ENCODE data around the gene HIRA.

The HIRA gene

GRCh38 chr22:19443544-19444211, 12.1 kb upstream of the HIRA start:
- no peak for TF ChIP-seq EZH2 (IDR thresholded peaks at IDR 0.05; ENCODE audit: borderline replicate concordance, low read depth, low read length, severe bottlenecking)
- no peak for TF ChIP-seq CTCF (IDR thresholded peaks at IDR 0.05; ENCODE audit: borderline replicate concordance, extremely low read depth, low read length, poor library complexity, severe bottlenecking)
- H3K27me3 ChIP-seq (ENCODE audit: insufficient read depth, low read length, poor library complexity), result no peaks in the 10 kb centered on the region
- H3K36me3 ChIP-seq (ENCODE audit: insufficient read depth, low read length), result peaks cover 58% of the 10 kb centered on the region
- no peak overlapping the region for H3K9ac ChIP-seq (ENCODE audit: low read depth, low read length)
- DNase-seq (no peak), ATAC-seq (ENCODE audit: insufficient read depth, low read depth) (no peak)
- peaks cover 89% of the 10 kb centered on the region for H3K79me2 ChIP-seq (ENCODE audit: insufficient read depth, low read length)
- H3K27ac ChIP-seq (ENCODE audit: low read length), result no peak overlapping the region
- H3K4me1 ChIP-seq (ENCODE audit: insufficient read depth, low read length), result peaks cover 41% of the 10 kb centered on the region
- H4K20me1 ChIP-seq (ENCODE audit: insufficient read depth, low read length), result peaks cover 36% of the 10 kb centered on the region
- no peaks in the 10 kb centered on the region for H3K9me3 ChIP-seq (ENCODE audit: insufficient read depth, low read length, severe bottlenecking)
- no peak overlapping the region for H2AFZ ChIP-seq (ENCODE audit: low read depth, low read length)
- H3K4me3 ChIP-seq (ENCODE audit: low read depth in 1 of 2, low read length in 2 of 2), result no peak overlapping the region
- H3K4me2 ChIP-seq (ENCODE audit: insufficient read depth, low read length), result peak overlapping the region; percentile 29

- Histone ChIP-seq H3K36me3 (ENCODE audit: insufficient read depth, low read length) (peaks cover 54% of the 10 kb centered on the region), H3K79me2 (ENCODE audit: insufficient read depth, low read length) (peaks cover 84% of the 10 kb centered on the region), H3K27ac (ENCODE audit: low read length) (no peak overlapping the region), H3K9me3 (ENCODE audit: insufficient read depth, low read length, severe bottlenecking) (no peaks in the 10 kb centered on the region), H2AFZ (ENCODE audit: low read depth, low read length) (no peak overlapping the region), H4K20me1 (ENCODE audit: insufficient read depth, low read length) (peaks cover 42% of the 10 kb centered on the region), H3K4me2 (ENCODE audit: insufficient read depth, low read length) (no peak overlapping the region), H3K27me3 (ENCODE audit: insufficient read depth, low read length, poor library complexity) (no peaks in the 10 kb centered on the region), H3K9ac (ENCODE audit: low read depth, low read length) (no peak overlapping the region), H3K4me1 (ENCODE audit: insufficient read depth, low read length) (peaks cover 34% of the 10 kb centered on the region), H3K4me3 (ENCODE audit: low read depth in 1 of 2, low read length in 2 of 2) (no peak overlapping the region)
- TF ChIP-seq CTCF (IDR thresholded peaks at IDR 0.05; ENCODE audit: borderline replicate concordance, extremely low read depth, low read length, poor library complexity, severe bottlenecking), result no peak
- TF ChIP-seq EZH2 (IDR thresholded peaks at IDR 0.05; ENCODE audit: borderline replicate concordance, low read depth, low read length, severe bottlenecking), result no peak
- ATAC-seq (ENCODE audit: insufficient read depth, low read depth) (no peak), DNase-seq (no peak)
These were observed 10.6 kb upstream of the HIRA start for GRCh38 chr22:19442166-19442565.

GRCh38 chr22:19440411-19441195, 9.1 kb upstream of the HIRA start:
- Histone ChIP-seq H4K20me1 (ENCODE audit: insufficient read depth, low read length) (peaks cover 38% of the 10 kb centered on the region), H3K79me2 (ENCODE audit: insufficient read depth, low read length) (peaks cover 70% of the 10 kb centered on the region), H3K36me3 (ENCODE audit: insufficient read depth, low read length) (peaks cover 57% of the 10 kb centered on the region)

More at GRCh38 chr22:19440411-19441195, 9.1 kb upstream of the HIRA start:
- TF ChIP-seq EZH2 (IDR thresholded peaks at IDR 0.05; ENCODE audit: borderline replicate concordance, low read depth, low read length, severe bottlenecking) (no peak), CTCF (IDR thresholded peaks at IDR 0.05; ENCODE audit: borderline replicate concordance, extremely low read depth, low read length, poor library complexity, severe bottlenecking) (no peak)
- no peak overlapping the region for H3K4me2 ChIP-seq (ENCODE audit: insufficient read depth, low read length)
- no peak overlapping the region for H3K4me3 ChIP-seq (ENCODE audit: low read depth in 1 of 2, low read length in 2 of 2)
- peaks cover 20% of the 10 kb centered on the region for H3K4me1 ChIP-seq (ENCODE audit: insufficient read depth, low read length)
- DNase-seq, result no peak
- H3K27me3 ChIP-seq (ENCODE audit: insufficient read depth, low read length, poor library complexity), result no peaks in the 10 kb centered on the region
- no peak overlapping the region for H3K27ac ChIP-seq (ENCODE audit: low read length)
- H3K9ac ChIP-seq (ENCODE audit: low read depth, low read length), result no peak overlapping the region
- H3K9me3 ChIP-seq (ENCODE audit: insufficient read depth, low read length, severe bottlenecking), result no peaks in the 10 kb centered on the region
- no peak overlapping the region for H2AFZ ChIP-seq (ENCODE audit: low read depth, low read length)
- 0 out of 3 replicates have a peak, but pooled peaks have one; percentile 22 for ATAC-seq (ENCODE audit: insufficient read depth, low read depth)

All from DND-41 (cell line).